NCI-H2227 (cell line): Measurements from ENCODE around the gene LSM11.
A peak's percentile ranks its signal among the peaks of the same experiment; 100 is the strongest.
"Not testable (repeated sequence)": the region's sequence is repeated elsewhere in the genome, so short reads cannot be mapped to it uniquely, and the experiment has no call there.

ENCODE experiments used
- DNase-seq: peaks from one replicate; lab custom pipeline; 2025; ENCODE audit not compliant: unreplicated experiment; lab: John Stamatoyannopoulos, UW

LSM11 gene

GRCh38 chr5:157743163-157744050 is at the start of gene LSM11:
TSS of gene LSM11 (plus strand) at chr5:157743712. CDS start at chr5:157743751, 39 bp downstream.
- peak; percentile 86 for DNase-seq

GRCh38 chr5:157693816-157694215 is 49.7 kb upstream of the LSM11 start:
- not testable (repeated sequence) for DNase-seq

- DNase-seq = not testable (repeated sequence)
Observed at GRCh38 chr5:157696154-157696553, 47.4 kb upstream of the LSM11 start.

- DNase-seq = not testable (repeated sequence)
Observed at GRCh38 chr5:157698674-157699073, 44.8 kb upstream of the LSM11 start.

- no peak for DNase-seq
Observed at GRCh38 chr5:157703736-157704135, 39.8 kb upstream of the LSM11 start.

GRCh38 chr5:157708866-157709265 is 34.6 kb upstream of the LSM11 start:
- no peak for DNase-seq

- no peak for DNase-seq
Observed at GRCh38 chr5:157709346-157709745, 34.2 kb upstream of the LSM11 start.

- no peak for DNase-seq
Observed at GRCh38 chr5:157710431-157710830, 33.1 kb upstream of the LSM11 start.

- no peak for DNase-seq
Observed at GRCh38 chr5:157710882-157711281, 32.6 kb upstream of the LSM11 start.

GRCh38 chr5:157713830-157714595 is 29.5 kb upstream of the LSM11 start:
- DNase-seq = no peak

GRCh38 chr5:157714596-157714864 is 29.0 kb upstream of the LSM11 start:
- no peak for DNase-seq

- peak; percentile 27 for DNase-seq
Observed at GRCh38 chr5:157718519-157718918, 25.0 kb upstream of the LSM11 start.

GRCh38 chr5:157719245-157719644 is 24.3 kb upstream of the LSM11 start:
- no peak for DNase-seq

GRCh38 chr5:157721159-157721558 is 22.4 kb upstream of the LSM11 start:
- no peak for DNase-seq

GRCh38 chr5:157722895-157723294 is 20.6 kb upstream of the LSM11 start:
- not testable (repeated sequence) for DNase-seq

GRCh38 chr5:157726607-157727006 is 16.9 kb upstream of the LSM11 start:
- not testable (repeated sequence) for DNase-seq

- not testable (repeated sequence) for DNase-seq
Observed at GRCh38 chr5:157727858-157728257, 15.7 kb upstream of the LSM11 start.

GRCh38 chr5:157729858-157730257 is 13.7 kb upstream of the LSM11 start:
- DNase-seq = no peak

- DNase-seq = no peak
Observed at GRCh38 chr5:157730900-157731271, 12.6 kb upstream of the LSM11 start.

- DNase-seq = peak; percentile 98
Observed at GRCh38 chr5:157731272-157732129, 12.0 kb upstream of the LSM11 start, which contains the start of gene THG1L. TSS of gene THG1L (plus strand) at chr5:157731420. CDS start at chr5:157731441, 21 bp downstream.

- DNase-seq = no peak
Observed at GRCh38 chr5:157732130-157732514, 11.4 kb upstream of the LSM11 start.
